HL-60 (cell line): Measurements from ENCODE around the gene SUMO4.

Experiments
- DNase-seq, 2 experiments: peaks; one replicate each; pipeline ENCODE4 v3.0.0-alpha.2; 2010 to 2020; ENCODE audit warnings: low read depth in 1 of 2, low spot score in 1 of 2
- H3K27ac ChIP-seq: fragments of 250-450 bp; sonication (Bioruptor Pico); replicated peaks from 2 replicates; pipeline ENCODE4 v1.5.1; 2020; ENCODE audit warnings: mild to moderate bottlenecking, moderate library complexity
- H3K27me3 ChIP-seq: fragments of 250-450 bp; sonication (Bioruptor Pico); 2 replicates; pipeline ENCODE4 v1.5.1; 2021; ENCODE audit warnings: mild to moderate bottlenecking, moderate library complexity; ENCODE audit not compliant: insufficient read depth, poor library complexity, severe bottlenecking
- H3K4me3 ChIP-seq: replicated peaks from 2 replicates; pipeline ENCODE4 v1.5.1; 2011; ENCODE audit warnings: mild to moderate bottlenecking, control low read depth, low read length; ENCODE audit not compliant: insufficient read depth
- CTCF ChIP-seq: IDR thresholded peaks from one replicate; pipeline ENCODE4 v1.5.1; 2011; ENCODE audit warnings: low read length, control low read depth, inconsistent platforms; ENCODE audit not compliant: insufficient read depth
- GABPA ChIP-seq: IDR thresholded peaks from 2 replicates; pipeline ENCODE4 v1.6.1; 2012; ENCODE audit warnings: low read depth
- POLR2AphosphoS5 ChIP-seq: IDR thresholded peaks from 2 replicates; pipeline ENCODE4 v1.6.1; 2012; ENCODE audit warnings: low read depth
- REST ChIP-seq: IDR thresholded peaks from 2 replicates; pipeline ENCODE4 v1.6.1; 2012; ENCODE audit warnings: low read depth; ENCODE audit not compliant: insufficient replicate concordance
- SPI1 ChIP-seq: IDR thresholded peaks from 2 replicates; pipeline ENCODE4 v1.6.1; 2012; ENCODE audit warnings: low read depth, mild to moderate bottlenecking, borderline replicate concordance

The SUMO4 gene

GRCh38 chr6:149435919-149436586, 36.0 kb downstream of the SUMO4 start:
- H3K4me3 ChIP-seq, result no peak overlapping the region
- no peaks in the 10 kb centered on the region for H3K27me3 ChIP-seq
- TF ChIP-seq SPI1 (no peak), REST (no peak), GABPA (no peak), CTCF (no peak), POLR2AphosphoS5 (no peak)
- no peak overlapping the region for H3K27ac ChIP-seq
- DNase-seq, result no peak

DNA sequence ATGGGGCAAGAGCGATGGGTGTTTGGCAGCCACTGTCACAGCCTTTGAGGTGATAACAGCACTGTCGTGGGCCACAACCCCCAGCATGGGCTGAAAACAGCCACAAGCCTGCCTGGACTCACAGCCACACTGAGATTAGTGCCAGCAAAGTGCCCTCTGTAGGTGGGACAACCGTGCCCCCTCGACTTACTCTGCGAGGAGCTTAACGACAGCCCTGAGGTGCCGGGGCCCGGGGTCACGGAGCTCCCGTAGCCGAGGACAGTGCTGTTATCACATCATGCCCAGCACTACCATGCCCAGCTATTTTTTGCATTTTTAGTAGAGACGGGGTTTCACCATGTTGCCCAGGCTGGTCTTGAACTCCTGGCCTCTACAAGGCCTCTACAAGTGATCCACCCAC, 36.6 kb downstream of the SUMO4 start:
- DNase-seq, result no peak
- Histone ChIP-seq H3K4me3 (no peak overlapping the region), H3K27ac (no peak overlapping the region), H3K27me3 (no peaks in the 10 kb centered on the region)
- TF ChIP-seq CTCF (no peak), GABPA (no peak), REST (no peak), POLR2AphosphoS5 (no peak), SPI1 (no peak)

DNA sequence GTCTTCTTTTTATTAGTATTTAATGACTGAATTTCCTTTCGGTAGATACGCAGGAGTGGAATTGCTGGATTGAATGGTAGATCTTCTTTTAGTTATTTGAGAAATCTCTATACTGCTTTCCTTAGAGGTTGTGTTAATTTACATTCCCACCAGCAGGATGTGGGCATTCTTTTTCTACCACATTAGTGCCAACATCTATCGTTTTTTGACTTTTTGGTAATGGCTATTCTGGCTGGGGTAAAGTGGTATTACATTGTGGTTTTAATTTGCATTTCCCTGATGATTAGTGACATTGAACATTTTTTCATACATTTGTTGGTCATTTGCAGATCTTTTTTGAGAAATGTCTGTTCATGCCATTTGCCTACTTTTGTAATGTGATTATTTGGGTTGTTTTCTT, 37.1 kb downstream of the SUMO4 start:
- H3K27me3 ChIP-seq, result no peaks in the 10 kb centered on the region
- no peak overlapping the region for H3K4me3 ChIP-seq
- TF ChIP-seq POLR2AphosphoS5 (no peak), GABPA (no peak), CTCF (no peak), SPI1 (no peak), REST (no peak)
- no peak overlapping the region for H3K27ac ChIP-seq
- DNase-seq, result no peak
